Aorta (tissue), 5 donors: ENCODE data around the gene IVL. TPM values are rescaled to one million over a fixed set of nuclear protein-coding genes. Genes with fewer than 3 reads are reported as not detected.

Experiments
- ATAC-seq: fragments of 200-7000 bp; cut with Tn5 transposase; one replicate; pipeline ENCODE4 v1.9.1; 2022; ENCODE audit warnings: moderate library complexity; ENCODE audit not compliant: low FRiP score
- DNase-seq, 2 donors: peaks; one replicate each; pipeline ENCODE4 v3.0.0-alpha.2; 2020
- H3K27ac ChIP-seq, 2 donors: one replicate each; pipeline ENCODE4 v1.5.1; 2013; ENCODE audit warnings: low read length in 2 of 2, mild to moderate bottlenecking in 2 of 2, moderate library complexity in 2 of 2, control low read depth in 1 of 2, inconsistent platforms in 1 of 2, low read depth in 1 of 2
- H3K27me3 ChIP-seq, 2 donors: one replicate each; pipeline ENCODE4 v1.6.1; 2013; ENCODE audit warnings: control low read depth in 1 of 2, low read length in 1 of 2, mild to moderate bottlenecking in 1 of 2, moderate library complexity in 1 of 2; ENCODE audit not compliant: insufficient read depth in 2 of 2, control insufficient read depth in 1 of 2
- H3K36me3 ChIP-seq, 2 donors: one replicate each; pipeline ENCODE4 v1.6.1; 2013; ENCODE audit warnings: control low read depth in 1 of 2, low read length in 1 of 2, mild to moderate bottlenecking in 1 of 2; ENCODE audit not compliant: insufficient read depth in 2 of 2, control insufficient read depth in 1 of 2
- H3K4me1 ChIP-seq, 2 donors: one replicate each; pipeline ENCODE4 v1.6.1; 2013; ENCODE audit warnings: low read length in 2 of 2, control low read depth in 1 of 2, mild to moderate bottlenecking in 1 of 2, moderate library complexity in 1 of 2; ENCODE audit not compliant: insufficient read depth in 2 of 2, control insufficient read depth in 1 of 2
- H3K4me3 ChIP-seq, 2 donors: one replicate each; pipeline ENCODE4 v1.5.1; 2013; ENCODE audit warnings: low read length in 2 of 2, control low read depth in 1 of 2, mild to moderate bottlenecking in 1 of 2
- H3K9me3 ChIP-seq: one replicate; pipeline ENCODE4 v1.6.1; 2013; ENCODE audit warnings: mild to moderate bottlenecking, low read length; ENCODE audit not compliant: control insufficient read depth
- WGBS, 2 donors: extraction: QIAGEN DNeasy Blood & Tissue Kit; methylation state at CpG; one replicate each; pipeline ENCODE4 v1.1.7; 2013; 5-methylcytosine and 5-hydroxymethylcytosine counted together
- intact Hi-C, 2 donors: fragments of 100-400 bp; cut with DNase I; formaldehyde crosslinking; loops; one replicate each; pipeline versions ENCODE4 v1.14.2 to v1.15.0; 2022
- polyA plus RNA-seq, 2 donors: library from polyadenylated mRNA; stranded (reverse); fragments of 200-250 nt; gene quantifications; one replicate each; pipeline ENCODE4 v1.2.3, GENCODE V29; 2013
- total RNA-seq, 2 donors: library from RNA; stranded (reverse); fragmentation: NEBNext Ultra II Directional; extraction: Animal tissue kit (Norgen Biotek cat#: 25700); gene quantifications; one replicate each; pipeline ENCODE4 v1.2.1, GENCODE V29; 2021
- donor health status: healthy with polysubstance abuse.
- donor health status: Bipolar disorder and iron deficiency.
- donor health status: DM: no; HTN: no; CAD: no.
- donor health status: DM: no; HTN: no; CAD: no.
- donor health status: DM: yes; HTN: yes; CAD: no.

IVL gene
- total and polyA plus RNA-seq, 4 donors, result 0.13 TPM; not detected in 2

DNA sequence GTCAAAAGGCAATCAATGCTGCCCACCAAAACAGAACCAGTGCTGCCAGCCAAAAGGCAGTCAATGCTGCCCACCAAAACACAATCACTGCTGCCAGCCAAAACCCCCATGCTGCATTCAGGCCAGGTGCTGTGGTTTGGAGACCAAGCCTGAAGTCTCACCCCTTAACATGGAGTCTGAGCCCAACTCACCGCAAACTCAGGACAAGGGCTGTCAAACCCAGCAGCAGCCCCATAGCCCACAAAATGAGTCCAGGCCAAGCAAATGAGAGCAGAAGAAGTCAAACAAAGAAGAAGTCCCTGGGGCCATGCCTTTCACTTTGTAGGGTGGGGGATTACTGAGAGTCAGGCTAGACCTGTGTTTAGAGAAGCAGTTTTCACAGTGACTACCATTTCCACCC lies 23.8 kb upstream of the IVL start:
- intact Hi-C loops, result no loop called here
- H3K27ac ChIP-seq, result peak overlapping the region in 1 of 2 donors; percentile 41

DNA sequence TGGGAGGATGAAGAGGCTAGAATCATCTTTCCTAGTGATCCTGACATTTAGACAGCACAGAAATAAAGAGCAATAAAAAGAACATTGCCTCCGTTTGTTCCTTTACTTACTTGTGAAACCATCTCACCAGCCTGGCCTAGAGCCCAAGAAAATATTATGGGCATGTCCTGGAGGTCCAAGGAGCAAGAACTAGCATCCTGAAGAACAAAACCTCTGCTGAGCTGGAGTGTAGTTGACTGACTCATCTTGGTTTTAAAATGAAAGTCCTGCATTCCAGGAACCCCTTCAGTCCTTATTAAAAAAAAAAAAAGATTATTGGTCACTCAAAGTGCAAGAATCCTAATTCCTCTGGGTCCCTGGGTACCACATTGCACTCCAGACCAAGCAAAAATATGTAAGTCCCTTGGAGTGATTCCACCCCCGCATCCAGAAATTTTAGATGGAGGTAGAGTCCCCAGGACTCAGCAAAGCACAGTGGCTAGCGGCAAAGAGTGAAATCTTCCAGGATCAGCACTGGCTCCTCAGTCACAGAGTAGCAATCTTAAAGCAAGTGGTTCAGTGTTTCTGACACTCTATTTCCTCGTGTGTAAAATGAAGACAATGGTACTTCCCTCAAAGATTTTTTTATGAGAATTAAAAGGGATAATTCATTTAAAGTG lies 23.3 kb upstream of the IVL start:
- H3K9me3 ChIP-seq, result no peaks in the 10 kb centered on the region
- no peak for DNase-seq
- H3K27me3 ChIP-seq, result no peaks in the 10 kb centered on the region
- peaks cover 3 to 7% of the 10 kb centered on the region in 2 donors for H3K4me1 ChIP-seq
- no peak for ATAC-seq
- peak overlapping the region; percentile 5 to 41 for H3K27ac ChIP-seq
- H3K4me3 ChIP-seq, result no peak overlapping the region
- no peaks in the 10 kb centered on the region for H3K36me3 ChIP-seq
- 54 to 57% methylated on average over 4 of the region's 4 CpGs for WGBS, 2 donors
- intact Hi-C loops, result no loop called here

More for the DNA sequence above, 23.8 kb upstream of the IVL start:
- DNase-seq, result no peak
- Histone ChIP-seq H3K27me3 (no peaks in the 10 kb centered on the region), H3K4me3 (no peak overlapping the region), H3K4me1 (peaks cover 3 to 7% of the 10 kb centered on the region in 2 donors), H3K36me3 (no peaks in the 10 kb centered on the region), H3K9me3 (no peaks in the 10 kb centered on the region)
- WGBS, 2 donors, result 83 to 92% methylated on average over 1 of the region's 1 CpG
- ATAC-seq, result no peak

DNA sequence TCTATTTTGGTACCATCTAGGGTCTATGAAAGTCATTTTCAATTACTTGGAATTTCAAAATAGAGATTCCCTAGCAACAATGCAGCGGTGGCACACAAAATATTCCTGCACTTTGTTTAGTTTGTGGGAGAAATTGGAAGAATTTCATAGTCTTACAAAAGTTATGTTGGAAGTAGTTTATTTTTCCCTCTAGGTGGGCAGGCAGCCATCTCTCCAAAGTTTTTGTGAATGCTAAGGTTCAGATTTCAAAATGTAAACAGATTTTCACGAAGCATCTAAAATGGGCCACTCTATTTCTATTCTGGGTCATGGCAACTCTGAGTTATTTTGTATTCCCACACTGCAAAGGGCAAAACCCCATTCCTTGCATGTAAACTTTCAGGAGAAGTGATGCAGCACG lies 22.3 kb upstream of the IVL start:
- H3K27me3 ChIP-seq, result no peaks in the 10 kb centered on the region
- no peaks in the 10 kb centered on the region for H3K9me3 ChIP-seq
- ATAC-seq (peak; percentile 34), DNase-seq (no peak)
- no peak overlapping the region for H3K27ac ChIP-seq
- H3K4me3 ChIP-seq, result no peak overlapping the region
- H3K36me3 ChIP-seq, result no peaks in the 10 kb centered on the region
- intact Hi-C loops, result no loop called here
- 2 to 4% methylated on average over 3 of the region's 3 CpGs for WGBS, 2 donors
- H3K4me1 ChIP-seq, result peaks cover 3 to 7% of the 10 kb centered on the region in 2 donors

DNA sequence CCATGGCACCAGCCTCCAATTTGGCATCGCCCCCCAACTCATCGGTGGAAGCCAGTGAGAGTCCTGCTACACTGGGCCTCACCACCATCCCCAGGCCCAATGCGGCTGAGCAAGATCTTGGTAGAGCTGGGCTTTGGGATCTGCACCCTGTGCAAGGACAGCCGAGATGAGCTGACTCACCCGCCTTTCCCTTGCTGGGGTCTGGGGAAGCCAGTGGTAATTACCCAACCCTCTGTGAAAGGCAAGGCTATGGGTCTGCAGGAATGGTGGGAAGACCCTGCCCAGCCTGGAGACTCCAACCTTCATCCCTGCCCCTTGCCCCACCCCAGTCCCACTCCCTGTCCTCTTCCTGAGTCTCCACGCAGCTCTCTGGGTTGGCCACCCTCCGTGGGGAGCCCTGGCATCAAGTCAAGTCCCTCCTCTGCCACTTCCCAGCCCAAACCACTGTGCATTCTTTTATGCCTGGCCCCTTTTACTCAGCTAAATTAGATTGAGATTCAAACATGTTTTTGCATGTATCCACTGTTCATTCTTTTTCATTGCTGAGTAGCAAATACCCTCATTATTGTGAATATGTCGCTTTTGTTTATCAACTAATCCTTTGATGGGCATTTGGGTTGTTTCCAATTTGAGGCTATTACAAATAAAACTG lies 21.5 kb upstream of the IVL start:
- ATAC-seq, result peak; percentile 54
- peaks cover 3 to 7% of the 10 kb centered on the region in 2 donors for H3K4me1 ChIP-seq
- H3K4me3 ChIP-seq, result no peak overlapping the region
- H3K36me3 ChIP-seq, result no peaks in the 10 kb centered on the region
- peak overlapping the region in 1 of 2 donors; percentile 23 for H3K27ac ChIP-seq
- DNase-seq, result no peak
- intact Hi-C loops, result no loop called here
- no peaks in the 10 kb centered on the region for H3K9me3 ChIP-seq
- H3K27me3 ChIP-seq, result no peaks in the 10 kb centered on the region
- WGBS, 2 donors, result 73 to 74% methylated on average over 8 of the region's 8 CpGs

DNA sequence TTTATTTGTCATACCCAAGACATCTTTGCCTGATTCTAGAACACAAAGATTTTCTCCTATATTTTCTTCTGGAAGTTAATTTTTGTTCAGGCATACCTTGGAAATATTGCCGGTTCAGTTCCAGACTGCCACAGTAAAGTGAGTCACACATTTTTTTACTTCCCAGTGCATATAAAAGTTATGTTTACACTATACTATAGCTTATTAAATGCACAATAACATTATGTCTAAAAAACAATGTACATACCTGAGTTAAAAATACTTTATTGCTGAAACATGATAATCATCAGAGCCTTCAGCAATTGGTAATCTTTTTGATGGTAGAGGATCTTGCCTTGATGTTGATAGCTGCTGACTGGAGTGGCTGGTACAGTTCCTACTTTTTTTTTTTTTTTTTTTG lies 20.2 kb upstream of the IVL start:
- ATAC-seq, result no peak
- H3K27ac ChIP-seq, result no peak overlapping the region
- H3K36me3 ChIP-seq, result no peaks in the 10 kb centered on the region
- no peaks in the 10 kb centered on the region for H3K9me3 ChIP-seq
- WGBS, 2 donors, result 69 to 82% methylated on average over 1 of the region's 1 CpG
- intact Hi-C loops, result no loop called here
- H3K27me3 ChIP-seq, result no peaks in the 10 kb centered on the region
- no peak for DNase-seq
- peaks cover 3 to 7% of the 10 kb centered on the region in 2 donors for H3K4me1 ChIP-seq
- H3K4me3 ChIP-seq, result no peak overlapping the region

DNA sequence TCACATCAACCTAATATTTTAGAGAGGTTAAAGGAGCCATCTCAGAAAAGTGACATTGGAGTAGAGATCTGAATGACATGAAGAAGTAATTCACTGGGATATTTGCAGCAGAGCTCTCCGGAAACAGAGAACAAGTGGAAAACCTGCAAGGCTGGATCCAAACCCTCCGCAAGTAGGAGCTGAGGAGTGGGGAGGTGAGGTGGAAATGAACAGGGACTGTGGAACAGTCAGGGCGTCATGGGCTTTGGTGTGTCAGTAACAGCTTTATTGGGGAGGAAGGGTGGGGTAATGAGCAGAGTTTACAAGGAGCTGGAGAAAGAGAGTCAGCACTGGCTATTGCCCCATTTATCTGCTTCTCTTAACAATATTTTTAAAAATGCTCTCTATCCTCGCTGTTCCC lies 9.3 kb upstream of the IVL start:
- Histone ChIP-seq H3K4me1 (no peaks in the 10 kb centered on the region), H3K27ac (no peak overlapping the region), H3K9me3 (no peaks in the 10 kb centered on the region), H3K4me3 (no peak overlapping the region), H3K36me3 (no peaks in the 10 kb centered on the region), H3K27me3 (no peaks in the 10 kb centered on the region)
- ATAC-seq (no peak), DNase-seq (no peak)
- 79 to 83% methylated on average over 4 of the region's 4 CpGs for WGBS, 2 donors
- intact Hi-C loops, result no loop called here

DNA sequence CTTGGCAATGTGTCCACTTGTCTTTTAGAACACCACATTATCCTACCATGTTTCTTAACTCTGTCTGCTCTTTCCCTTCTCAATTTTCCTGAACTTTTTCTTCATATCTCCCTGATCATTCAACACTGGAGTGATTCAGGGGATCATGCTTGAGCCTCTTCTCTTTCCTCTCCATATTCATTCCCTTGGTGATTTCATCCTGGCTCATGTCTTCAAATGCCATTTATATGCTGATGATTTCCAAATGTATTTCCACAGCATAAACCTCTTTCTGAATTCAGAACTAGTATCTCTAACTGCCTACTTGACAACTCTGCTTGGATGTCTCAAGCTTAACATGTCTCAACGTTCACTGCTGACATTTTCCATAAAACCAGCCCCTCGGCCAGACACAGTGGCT lies 8.5 kb upstream of the IVL start:
- DNase-seq, result no peak
- WGBS, 2 donors, result 64 to 69% methylated on average over 2 of the region's 2 CpGs
- H3K4me3 ChIP-seq, result no peak overlapping the region
- H3K9me3 ChIP-seq, result no peaks in the 10 kb centered on the region
- no peaks in the 10 kb centered on the region for H3K27me3 ChIP-seq
- H3K4me1 ChIP-seq, result no peaks in the 10 kb centered on the region
- no peak for ATAC-seq
- H3K36me3 ChIP-seq, result no peaks in the 10 kb centered on the region
- no peak overlapping the region for H3K27ac ChIP-seq
- intact Hi-C loops, result no loop called here

DNA sequence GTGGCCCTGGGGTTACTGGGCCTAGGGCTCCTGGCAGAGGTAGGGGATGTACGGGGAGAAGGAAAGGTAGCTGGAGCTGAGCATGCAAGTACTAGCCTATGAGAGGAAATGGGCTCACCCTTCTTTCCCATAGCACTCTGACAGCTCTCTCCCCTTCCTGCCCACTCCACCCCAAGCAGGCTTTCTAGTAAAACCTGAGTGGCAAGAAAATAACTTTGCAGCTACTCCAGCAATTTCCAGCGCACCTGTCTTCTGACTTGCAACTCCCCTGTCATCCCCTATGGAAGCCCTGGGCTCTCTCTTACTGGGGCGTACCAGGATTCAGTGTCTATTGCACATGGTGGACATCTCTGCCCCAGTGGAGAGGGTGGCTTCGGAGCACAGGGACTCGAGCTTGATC lies 6.7 kb upstream of the IVL start:
- Histone ChIP-seq H3K27ac (no peak overlapping the region), H3K27me3 (no peaks in the 10 kb centered on the region), H3K4me3 (no peak overlapping the region), H3K9me3 (no peaks in the 10 kb centered on the region), H3K4me1 (no peaks in the 10 kb centered on the region), H3K36me3 (no peaks in the 10 kb centered on the region)
- intact Hi-C loops, result no loop called here
- DNase-seq (no peak), ATAC-seq (no peak)
- 77 to 80% methylated on average over 5 of the region's 5 CpGs for WGBS, 2 donors

DNA sequence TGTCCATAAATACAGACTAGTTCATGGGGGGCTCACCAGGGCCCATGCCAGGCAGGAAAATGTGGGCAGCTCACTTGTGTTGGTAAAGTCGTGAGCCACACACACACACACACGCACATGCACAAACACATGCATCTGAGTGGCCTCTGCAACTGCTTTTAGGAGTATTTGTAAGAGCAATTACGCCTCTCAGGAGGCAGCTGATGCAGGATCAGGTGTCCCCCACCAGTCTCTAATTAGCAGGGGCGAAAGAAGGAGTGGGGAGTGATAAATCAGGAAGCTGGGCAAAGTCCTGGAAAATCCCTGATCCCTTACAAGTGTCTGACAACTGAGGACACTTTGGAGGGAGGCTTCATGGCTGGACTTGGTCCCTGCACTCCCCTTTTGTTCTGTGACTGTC lies 5.7 kb upstream of the IVL start:
- ATAC-seq (no peak), DNase-seq (no peak)
- no peaks in the 10 kb centered on the region for H3K9me3 ChIP-seq
- no peaks in the 10 kb centered on the region for H3K36me3 ChIP-seq
- no peaks in the 10 kb centered on the region for H3K4me1 ChIP-seq
- H3K27ac ChIP-seq, result no peak overlapping the region
- H3K4me3 ChIP-seq, result no peak overlapping the region
- no peaks in the 10 kb centered on the region for H3K27me3 ChIP-seq
- intact Hi-C loops, result no loop called here
- 66 to 70% methylated on average over 4 of the region's 4 CpGs for WGBS, 2 donors
